ENCODE results near the gene CTNNA2. TPM values are rescaled to one million over a fixed set of nuclear protein-coding genes. Genes with fewer than 3 reads are reported as not detected.

The CTNNA2 gene
- polyA plus RNA-seq, 1 of the 3 experiments (the other 2 are of a cell fraction), result 0.30 TPM

- H3K9me3 ChIP-seq, result no peaks in the 10 kb centered on the region
- no peak overlapping the region for H3K4me3 ChIP-seq (ENCODE audit: low read depth in 2 of 2, low read length in 1 of 2)
- peaks cover 0 to 2% of the 10 kb centered on the region in 2 experiments; a peak in 1 of 4 replicates for H3K4me1 ChIP-seq (ENCODE audit: control insufficient read depth in 1 of 2, insufficient read depth in 2 of 2, low read depth in 1 of 2, low read length in 1 of 2)
- H4K20me1 ChIP-seq (ENCODE audit: insufficient read depth), result no peaks in the 10 kb centered on the region
- H3K9ac ChIP-seq, result no peak overlapping the region
- CTCF ChIA-PET, result interaction anchor here (1.3 kb wide), 1 partner anchor 15 kb away, joined by 3 read pairs; no protein-coding TSS in a partner anchor
- no peaks in the 10 kb centered on the region for H3K27me3 ChIP-seq (ENCODE audit: insufficient read depth)
- TF ChIP-seq RFX5 (IDR thresholded peaks at IDR 0.05; ENCODE audit: low read length), result no peak
- TF ChIP-seq CHD2 (IDR thresholded peaks at IDR 0.05; ENCODE audit: low read length, partially characterized antibody), result no peak
- TF ChIP-seq MEF2A (IDR thresholded peaks at IDR 0.05; ENCODE audit: borderline replicate concordance, low read depth), result no peak
- TF ChIP-seq MXI1 (IDR thresholded peaks at IDR 0.05; ENCODE audit: low read depth, low read length), result no peak
- TF ChIP-seq ZBTB33 (IDR thresholded peaks at IDR 0.05; ENCODE audit: borderline replicate concordance, low read depth), result no peak
- TF ChIP-seq FOXM1 (IDR thresholded peaks at IDR 0.05; ENCODE audit: low read depth), result no peak
- no peak for TF ChIP-seq POLR2AphosphoS5 (IDR thresholded peaks at IDR 0.05; ENCODE audit: low read depth, low read length)
- no peak for TF ChIP-seq SMC3 (IDR thresholded peaks at IDR 0.05; ENCODE audit: low read depth, low read length)
- no peak for TF ChIP-seq TAF1 (IDR thresholded peaks at IDR 0.05; ENCODE audit: borderline replicate concordance, low read depth, low read length)
- no peak for TF ChIP-seq ELF1 (IDR thresholded peaks at IDR 0.05)
- TF ChIP-seq PBX3 (IDR thresholded peaks at IDR 0.05), result no peak
- no peak for TF ChIP-seq TCF12 (IDR thresholded peaks at IDR 0.05)
- no peak for TF ChIP-seq JUND (IDR thresholded peaks at IDR 0.05)
- no peak for TF ChIP-seq FOXJ3 (CRISPR knock-in tag; IDR thresholded peaks at IDR 0.05)
- TF ChIP-seq NFIC (IDR thresholded peaks at IDR 0.05; ENCODE audit: borderline replicate concordance), result no peak
- no peak for TF ChIP-seq RCOR1 (IDR thresholded peaks at IDR 0.05; ENCODE audit: low read length)
- no peak for TF ChIP-seq REST (IDR thresholded peaks at IDR 0.05; ENCODE audit: low read depth, low read length)
- TF ChIP-seq USF2 (IDR thresholded peaks at IDR 0.05; ENCODE audit: borderline replicate concordance, low read depth, low read length), result no peak
- no peak for TF ChIP-seq EZH2phosphoT487 (IDR thresholded peaks at IDR 0.05; ENCODE audit: borderline replicate concordance, low read depth)
- H3K9me2 ChIP-seq, result no peaks in the 10 kb centered on the region
- no peak for DNase-seq
- no peaks in the 10 kb centered on the region for H3K79me2 ChIP-seq (ENCODE audit: insufficient read depth)
- no peak overlapping the region for H2AFZ ChIP-seq (ENCODE audit: low read depth)
- no peaks in the 10 kb centered on the region for H3F3A ChIP-seq (replicated peaks; ENCODE audit: insufficient read depth)
- no peak overlapping the region for H3K4me2 ChIP-seq
- POLR2A ChIA-PET, result no interaction called here
- H3K27ac ChIP-seq (ENCODE audit: low read depth in 2 of 2, low read length in 1 of 2), result no peak overlapping the region
- H3K36me3 ChIP-seq (replicated peaks in 1 of 2; ENCODE audit: control insufficient read depth in 1 of 2, insufficient read depth in 2 of 2, low read length in 1 of 2), result no peaks in the 10 kb centered on the region
These were observed 638.4 kb downstream of the CTNNA2 start for GRCh38 chr2:80151248-80151647.

Data from SK-N-SH (cell line).